Lung (tissue), 12 donors: ENCODE results near the gene UTP11. TPM values are rescaled to one million over a fixed set of nuclear protein-coding genes. Genes with fewer than 3 reads are reported as not detected.
A peak's percentile ranks its signal among the peaks of the same experiment; 100 is the strongest.

ENCODE experiments used
- ATAC-seq: fragments of 200-7000 bp; cut with Tn5 transposase; one replicate; pipeline ENCODE4 v1.9.1; 2020; ENCODE audit warnings: moderate number of reproducible peaks; ENCODE audit not compliant: insufficient read depth, low FRiP score
- DNase-seq, 3 donors: peaks; one replicate each; pipeline ENCODE4 v3.0.0-alpha.2; 2013 to 2017
- H3K27ac ChIP-seq, 2 donors: one replicate each; pipeline ENCODE4 v1.5.1; 2013; ENCODE audit warnings: mild to moderate bottlenecking in 2 of 2, moderate library complexity in 2 of 2, control low read depth in 1 of 2, inconsistent platforms in 1 of 2, low read depth in 1 of 2, low read length in 1 of 2
- H3K27me3 ChIP-seq, 3 donors: one replicate each; pipeline ENCODE4 v1.5.1; 2013; ENCODE audit warnings: low read length in 2 of 3; ENCODE audit not compliant: control insufficient read depth in 3 of 3, insufficient read depth in 3 of 3
- H3K36me3 ChIP-seq, 4 donors: one replicate each; pipeline ENCODE4 v1.5.1; 2013; ENCODE audit warnings: low read length in 4 of 4, mild to moderate bottlenecking in 1 of 4, moderate library complexity in 1 of 4; ENCODE audit not compliant: control insufficient read depth in 4 of 4, insufficient read depth in 4 of 4
- H3K4me1 ChIP-seq, 5 donors: one replicate each; pipeline ENCODE4 v1.5.1; 2013; ENCODE audit warnings: low read length in 5 of 5, mild to moderate bottlenecking in 2 of 5, moderate library complexity in 1 of 5; ENCODE audit not compliant: control insufficient read depth in 5 of 5, insufficient read depth in 5 of 5
- H3K4me3 ChIP-seq: one replicate; pipeline ENCODE4 v1.5.1; 2013; ENCODE audit warnings: mild to moderate bottlenecking, control low read depth, moderate library complexity
- H3K9ac ChIP-seq, 2 donors: one replicate each; pipeline ENCODE4 v1.5.1; 2013; ENCODE audit warnings: low read length in 2 of 2, control low read depth in 1 of 2; ENCODE audit not compliant: insufficient read depth in 1 of 2
- H3K9me3 ChIP-seq, 4 donors: one replicate each; pipeline ENCODE4 v1.5.1; 2013; ENCODE audit warnings: low read length in 3 of 4, mild to moderate bottlenecking in 1 of 4, moderate library complexity in 1 of 4; ENCODE audit not compliant: control insufficient read depth in 4 of 4, insufficient read depth in 3 of 4
- WGBS, 2 donors: extraction: QIAGEN DNeasy Blood & Tissue Kit; methylation state at CpG; one replicate each; pipeline ENCODE4 v1.1.7; 2013; 5-methylcytosine and 5-hydroxymethylcytosine counted together
- polyA plus RNA-seq, 2 donors: library from polyadenylated mRNA; stranded (reverse); fragments of 200-250 nt; gene quantifications; one replicate each; pipeline ENCODE4 v1.2.1, GENCODE V29; 2013
- total RNA-seq, 2 donors: library from RNA; depleted of rRNA in 1 of 2; stranded (reverse); fragments of >200 nt in 1 of 2; gene quantifications; one replicate each; pipeline ENCODE4 v1.2.1, GENCODE V29; 2014 to 2021
- TF ChIP-seq, protein P1 (sequence below): IDR thresholded peaks from 2 replicates; pipeline ENCODE4 v1.5.1; 2012; ENCODE audit warnings: mild to moderate bottlenecking; ENCODE audit errors: control extremely low read depth, extremely low read depth
- donor health status: control.
- donor health status: control.
- donor health status: Bipolar disorder and iron deficiency.
- donor health status: healthy.
- donor health status: DM: yes; HTN: yes; CAD: no.

Gene UTP11
- total and polyA plus RNA-seq, 4 donors, result 27.3 to 33.7 (median 31.1) TPM

- TF ChIP-seq, protein P1, sequence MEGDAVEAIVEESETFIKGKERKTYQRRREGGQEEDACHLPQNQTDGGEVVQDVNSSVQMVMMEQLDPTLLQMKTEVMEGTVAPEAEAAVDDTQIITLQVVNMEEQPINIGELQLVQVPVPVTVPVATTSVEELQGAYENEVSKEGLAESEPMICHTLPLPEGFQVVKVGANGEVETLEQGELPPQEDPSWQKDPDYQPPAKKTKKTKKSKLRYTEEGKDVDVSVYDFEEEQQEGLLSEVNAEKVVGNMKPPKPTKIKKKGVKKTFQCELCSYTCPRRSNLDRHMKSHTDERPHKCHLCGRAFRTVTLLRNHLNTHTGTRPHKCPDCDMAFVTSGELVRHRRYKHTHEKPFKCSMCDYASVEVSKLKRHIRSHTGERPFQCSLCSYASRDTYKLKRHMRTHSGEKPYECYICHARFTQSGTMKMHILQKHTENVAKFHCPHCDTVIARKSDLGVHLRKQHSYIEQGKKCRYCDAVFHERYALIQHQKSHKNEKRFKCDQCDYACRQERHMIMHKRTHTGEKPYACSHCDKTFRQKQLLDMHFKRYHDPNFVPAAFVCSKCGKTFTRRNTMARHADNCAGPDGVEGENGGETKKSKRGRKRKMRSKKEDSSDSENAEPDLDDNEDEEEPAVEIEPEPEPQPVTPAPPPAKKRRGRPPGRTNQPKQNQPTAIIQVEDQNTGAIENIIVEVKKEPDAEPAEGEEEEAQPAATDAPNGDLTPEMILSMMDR, result no peak
- no peaks in the 10 kb centered on the region for H3K9me3 ChIP-seq
- peaks cover 9 to 32% (median 23%) of the 10 kb centered on the region in 4 donors for H3K36me3 ChIP-seq
- no peaks in the 10 kb centered on the region for H3K27me3 ChIP-seq
- no peak overlapping the region for H3K27ac ChIP-seq
- DNase-seq (no peak), ATAC-seq (no peak)
- no peak overlapping the region for H3K4me3 ChIP-seq
- 27 to 63% methylated on average over 1 of the region's 1 CpG for WGBS, 2 donors
- peaks cover 0 to 2% (median 0%) of the 10 kb centered on the region in 5 donors for H3K4me1 ChIP-seq
- no peak overlapping the region for H3K9ac ChIP-seq
These were observed 24.9 kb upstream of the UTP11 start for GRCh38 chr1:37987679-37988078.

DNA sequence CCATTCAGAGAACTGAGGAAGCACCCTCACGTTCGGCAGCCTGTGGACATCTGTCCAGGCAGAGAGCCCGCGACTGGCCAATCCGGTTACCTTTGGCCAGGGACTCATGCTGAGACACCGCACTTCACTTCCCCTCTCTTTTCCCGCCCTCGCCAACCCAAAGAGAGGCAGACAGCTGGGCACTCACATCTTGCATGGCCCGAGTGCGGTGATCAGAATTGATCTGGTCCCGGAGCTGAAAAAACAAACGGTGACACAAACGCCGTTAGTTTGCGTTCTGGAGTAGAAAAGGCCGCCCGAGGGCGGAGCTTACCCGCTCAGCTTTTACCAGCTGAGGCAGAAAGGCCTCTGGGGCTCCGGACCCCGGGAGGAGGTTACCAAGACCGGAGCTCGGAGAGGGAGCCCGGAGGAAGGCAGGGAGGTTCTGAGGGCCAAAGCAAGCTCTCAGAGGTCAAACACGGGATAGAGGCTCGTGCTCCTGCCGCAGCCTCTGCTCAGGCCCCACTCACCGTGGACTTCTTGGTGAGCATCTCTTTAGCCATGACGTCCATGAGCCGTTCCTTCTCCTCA lies 23.1 kb upstream of the UTP11 start:
- WGBS, 2 donors, result 0% methylated on average over 29 to 30 of the region's 30 CpGs
- DNase-seq, result peak in 2 of 3 donors; percentile 21 to 29
- peak; percentile 44 for ATAC-seq

DNA sequence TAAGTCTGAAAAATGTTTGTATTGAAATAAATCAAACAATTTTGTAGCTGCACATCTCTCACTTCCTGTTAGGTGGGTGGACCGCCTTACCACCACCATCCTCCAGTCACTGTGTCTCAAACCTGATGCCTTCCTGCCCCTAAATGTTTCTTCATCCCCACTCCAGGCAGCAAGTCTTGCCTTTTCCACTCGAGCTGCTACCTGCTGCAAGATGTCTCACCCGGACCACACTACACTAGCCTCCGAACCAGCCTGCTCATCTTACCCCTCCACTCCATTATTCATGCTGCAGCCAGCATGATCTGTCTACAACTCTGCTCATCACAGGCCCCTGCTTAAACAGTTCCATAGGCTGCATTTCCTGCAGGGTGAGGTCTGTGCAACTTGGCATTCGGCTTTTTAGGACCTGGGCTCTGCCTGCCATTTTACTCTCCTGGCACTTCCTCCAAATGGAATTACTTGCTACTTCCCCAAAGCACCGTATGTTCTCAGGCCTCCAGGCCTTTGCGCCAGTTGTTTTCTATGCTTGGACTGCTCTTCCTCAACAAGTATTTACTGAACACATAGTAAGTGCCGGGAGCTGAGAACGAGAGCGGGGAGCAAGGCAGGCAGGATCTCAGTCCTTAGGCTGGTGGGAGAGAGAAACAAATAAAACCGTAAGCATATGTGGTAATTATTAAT lies 17.5 kb upstream of the UTP11 start:
- Histone ChIP-seq H3K27me3 (no peaks in the 10 kb centered on the region), H3K4me3 (no peak overlapping the region), H3K36me3 (peaks cover 0 to 10% (median 8%) of the 10 kb centered on the region in 4 donors), H3K9me3 (peaks cover 0 to 2% (median 0%) of the 10 kb centered on the region in 4 donors), H3K27ac (peak overlapping the region; percentile 3 to 89), H3K9ac (no peak overlapping the region), H3K4me1 (peaks cover 0 to 40% (median 18%) of the 10 kb centered on the region in 5 donors)
- ATAC-seq, result no peak
- TF ChIP-seq, protein P1, result no peak
- peak in 1 of 3 donors; percentile 33 for DNase-seq
- 38 to 42% methylated on average over 11 of the region's 11 CpGs for WGBS, 2 donors

More for the DNA sequence above, 23.1 kb upstream of the UTP11 start:
- no peaks in the 10 kb centered on the region for H3K9me3 ChIP-seq
- peak overlapping the region in 1 of 2 donors; percentile 84 for H3K9ac ChIP-seq
- H3K36me3 ChIP-seq, result peaks cover 9 to 20% (median 15%) of the 10 kb centered on the region in 4 donors
- H3K27me3 ChIP-seq, result no peaks in the 10 kb centered on the region
- H3K27ac ChIP-seq, result peak overlapping the region; percentile 78 to 84
- TF ChIP-seq, protein P1, result no peak
- H3K4me1 ChIP-seq, result peaks cover 0 to 2% (median 0%) of the 10 kb centered on the region in 5 donors
- H3K4me3 ChIP-seq, result peak overlapping the region; percentile 94
